NCI-H345 (cell line): Measurements from ENCODE around the gene ST8SIA5.

Experiments
- DNase-seq: peaks from one replicate; lab custom pipeline; 2025; lab: John Stamatoyannopoulos, UW

Gene ST8SIA5

DNA sequence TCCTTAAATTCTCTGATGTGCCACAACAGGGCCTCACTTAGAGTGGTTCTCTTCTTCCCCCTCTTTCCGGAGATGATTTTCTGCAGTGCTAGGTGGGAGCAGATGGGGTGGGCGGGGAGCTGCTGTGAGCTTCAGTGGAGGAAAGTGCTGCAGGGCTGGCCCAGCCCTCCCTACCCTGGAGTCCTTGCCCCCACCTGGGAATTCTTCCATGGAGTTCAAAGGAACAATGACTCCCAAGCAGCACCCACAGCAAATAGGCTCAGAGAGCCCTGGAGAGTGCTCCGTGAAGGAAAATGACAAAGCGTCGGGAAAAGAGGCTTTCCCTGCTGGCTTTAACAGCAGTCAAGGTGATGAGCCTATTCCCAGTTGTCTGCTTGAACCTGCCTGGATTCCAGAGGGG lies 128.6 kb downstream of the ST8SIA5 start:
- no peak for DNase-seq

- no peak for DNase-seq
Observed at GRCh38 chr18:46627136-46627535, 129.7 kb downstream of the ST8SIA5 start.

GRCh38 chr18:46625069-46625468 lies 131.8 kb downstream of the ST8SIA5 start:
- DNase-seq: no peak

- DNase-seq: no peak
Observed at GRCh38 chr18:46624127-46624526, 132.7 kb downstream of the ST8SIA5 start.

- no peak for DNase-seq
Observed at GRCh38 chr18:46623541-46623940, 133.3 kb downstream of the ST8SIA5 start.

DNA sequence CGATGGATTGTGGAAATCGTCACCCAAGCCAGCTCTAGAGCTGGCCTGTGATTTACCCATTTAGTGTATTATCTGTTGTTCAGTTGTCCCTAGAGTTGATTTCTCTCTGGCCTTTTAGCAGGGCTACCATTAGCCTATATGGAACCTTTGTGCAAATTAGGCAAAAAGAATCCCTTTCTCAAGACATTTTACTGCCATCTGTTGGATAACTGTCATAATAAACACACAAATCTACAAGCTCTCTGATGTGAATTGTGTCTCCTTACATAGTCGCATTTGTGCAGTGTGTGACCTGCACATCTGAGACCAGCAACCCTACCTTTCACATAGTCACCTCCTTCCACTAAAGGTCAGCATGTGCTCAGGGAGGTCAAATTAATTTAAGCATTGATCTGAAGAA lies 133.9 kb downstream of the ST8SIA5 start:
- DNase-seq: no peak

DNA sequence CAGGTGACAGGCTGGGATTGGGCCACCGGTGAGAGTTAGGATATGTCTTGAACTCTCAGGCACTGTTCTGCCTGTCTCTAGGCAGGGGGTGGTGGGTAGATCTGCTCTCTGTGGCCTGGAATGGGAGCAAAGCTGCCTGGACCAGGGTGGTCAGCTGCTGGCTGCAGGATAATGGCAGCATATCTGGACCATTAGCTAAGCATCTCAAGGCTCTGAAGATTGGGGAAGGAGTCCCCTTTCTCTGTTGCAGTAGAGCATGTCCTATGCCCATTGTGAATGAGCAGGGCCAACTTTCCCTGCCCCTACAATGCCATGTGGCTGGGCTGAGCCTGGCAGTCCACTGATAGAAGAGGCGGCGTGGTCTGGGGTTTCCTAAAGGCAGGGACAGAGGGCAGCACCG lies 134.4 kb downstream of the ST8SIA5 start:
- no peak for DNase-seq

DNA sequence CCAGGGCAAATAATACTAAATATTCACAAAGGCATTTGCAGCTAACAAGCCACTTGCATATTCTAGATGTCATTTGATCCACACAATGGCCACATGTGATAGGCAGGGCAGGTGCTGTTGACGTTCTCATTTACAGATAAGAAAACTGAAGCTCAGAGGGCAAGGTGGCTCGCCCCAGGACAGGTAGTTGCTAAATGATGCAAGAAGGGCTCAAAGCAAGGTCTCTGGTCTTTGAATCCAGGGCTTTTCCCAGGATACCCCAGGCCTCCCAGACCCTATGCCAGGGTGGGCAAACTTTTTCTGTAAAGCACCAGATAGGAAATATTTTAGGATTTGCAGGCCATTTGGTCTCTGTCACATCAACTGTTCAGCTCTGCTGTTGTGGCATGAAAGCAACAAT lies 135.0 kb downstream of the ST8SIA5 start:
- DNase-seq: no peak

DNA sequence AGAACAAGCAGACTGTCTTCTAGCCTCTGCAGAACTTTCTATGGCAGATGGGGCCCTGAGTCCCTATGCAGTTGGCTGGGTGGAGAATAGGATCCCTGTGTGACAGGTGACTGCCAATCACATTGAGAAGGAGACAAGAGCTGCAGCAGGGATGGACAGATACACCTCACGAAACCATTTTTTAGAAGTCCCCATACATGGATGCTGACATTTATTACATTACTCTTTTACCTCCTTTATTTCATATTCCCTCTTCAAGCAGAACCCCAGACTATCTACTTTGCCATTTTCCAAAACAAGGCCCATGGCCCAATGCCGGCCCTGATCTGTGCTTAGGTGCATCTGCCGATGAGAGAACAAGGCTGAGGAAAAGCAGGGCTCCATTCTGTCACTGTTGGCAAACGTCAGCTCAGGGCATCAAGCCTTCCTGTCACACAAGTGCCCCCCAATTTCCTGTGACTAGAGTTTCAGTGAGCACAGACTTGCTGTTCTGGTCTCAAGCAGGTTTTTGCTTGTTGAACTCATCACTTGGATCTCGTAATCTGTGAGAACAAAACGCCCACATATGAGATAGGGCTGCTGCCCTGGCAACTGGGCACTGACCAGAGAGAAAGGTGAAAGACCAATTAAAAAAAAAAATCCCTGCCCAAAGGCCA lies 135.6 kb downstream of the ST8SIA5 start:
- no peak for DNase-seq

GRCh38 chr18:46619559-46619958 lies 137.3 kb downstream of the ST8SIA5 start:
- DNase-seq: no peak
